Measurements from ENCODE around the gene CACNB1. TPM values are rescaled to one million over a fixed set of nuclear protein-coding genes. Genes with fewer than 3 reads are reported as not detected.

Gene CACNB1
- polyA plus RNA-seq, 6 donors from 2014 or later: 0.09 to 0.32 TPM; not detected in 4

DNA sequence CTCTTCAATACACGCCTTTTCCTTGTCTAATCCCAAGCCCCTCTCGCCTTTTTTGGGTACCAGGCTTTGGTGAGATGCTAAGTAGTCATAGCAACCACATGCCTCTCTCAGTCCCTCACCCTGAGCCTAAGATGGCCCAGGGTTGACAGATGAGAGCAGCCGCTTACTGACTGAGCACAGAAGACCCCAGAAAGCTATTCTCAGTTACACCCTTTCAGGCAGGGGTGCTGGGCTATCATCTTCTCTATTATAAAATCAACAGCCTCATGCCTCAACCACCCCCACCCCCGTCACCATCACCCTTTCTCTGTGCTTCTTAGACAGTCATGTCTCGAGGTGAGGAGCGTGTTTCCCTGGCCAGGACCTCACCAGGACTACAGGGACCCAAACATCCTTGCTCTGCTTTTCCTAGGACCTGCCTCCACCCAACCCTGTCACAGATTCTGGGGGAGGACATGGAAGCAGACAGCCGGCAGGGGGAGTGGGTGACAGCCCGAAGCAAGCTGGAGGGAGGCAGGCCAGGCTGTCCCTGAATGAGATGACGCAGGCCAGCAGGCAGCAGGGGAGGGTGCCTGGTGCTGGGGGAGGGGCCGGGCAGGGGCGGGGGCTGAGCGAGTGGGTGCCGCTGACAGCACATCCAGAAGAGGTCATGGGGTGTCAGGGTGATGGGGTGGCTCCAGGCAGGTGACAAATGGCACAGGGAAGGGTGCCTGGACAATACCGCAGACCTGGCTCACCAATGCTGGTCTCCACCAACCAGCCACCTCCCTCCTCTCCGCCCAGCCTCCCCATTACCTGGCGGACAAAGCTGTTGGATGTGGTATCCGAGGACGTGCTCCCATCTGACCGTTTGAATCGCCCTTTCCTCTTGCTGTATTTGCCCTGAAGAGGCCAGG lies 3.1 kb downstream of the CACNB1 start:
- DNase-seq: no peak
- Mint-ChIP-seq H3K27ac (peak overlapping the region in 3 of 6 donors; percentile 71 to 91 (median 79)), H3K36me3 (no peaks in the 10 kb centered on the region), H3K4me3 (peak overlapping the region in 4 of 8 donors; percentile 1 to 47 (median 29)), H3K4me1 (peaks cover 16 to 32% (median 27%) of the 10 kb centered on the region in 3 donors), H3K27me3 (no peaks in the 10 kb centered on the region), H3K9me3 (no peaks in the 10 kb centered on the region)
- ATAC-seq (ENCODE audit: low read depth in 2 of 2): no peak

GRCh38 chr17:39193346-39193745 lies 4.1 kb downstream of the CACNB1 start:
- ATAC-seq (ENCODE audit: low read depth in 2 of 2) (no peak), DNase-seq (no peak)
- Mint-ChIP-seq H3K27ac (no peak overlapping the region), H3K27me3 (no peaks in the 10 kb centered on the region), H3K4me1 (peaks cover 9 to 22% (median 20%) of the 10 kb centered on the region in 3 donors), H3K36me3 (no peaks in the 10 kb centered on the region), H3K4me3 (no peak overlapping the region), H3K9me3 (no peaks in the 10 kb centered on the region)

DNA sequence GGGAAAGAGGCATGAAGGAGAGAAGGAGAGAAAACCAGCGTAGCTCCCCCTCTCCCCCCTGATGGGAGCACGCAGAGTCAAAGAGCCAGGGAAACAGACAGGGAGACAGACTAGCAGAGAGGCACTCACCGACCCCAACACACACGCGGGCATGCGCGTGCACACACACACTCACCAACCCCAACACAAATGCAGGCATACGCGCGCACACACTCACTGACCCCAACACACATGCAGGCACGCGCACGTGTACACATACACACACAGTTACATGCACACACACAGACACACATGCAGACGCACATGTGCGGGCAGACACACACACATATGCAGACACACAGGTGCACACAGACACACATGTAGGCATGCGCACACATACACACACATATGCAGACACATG lies 4.6 kb downstream of the CACNB1 start:
- no peak for DNase-seq
- Mint-ChIP-seq H3K27me3 (no peaks in the 10 kb centered on the region), H3K4me3 (no peak overlapping the region), H3K4me1 (peaks cover 9 to 18% (median 17%) of the 10 kb centered on the region in 3 donors), H3K36me3 (no peaks in the 10 kb centered on the region), H3K9me3 (no peaks in the 10 kb centered on the region), H3K27ac (no peak overlapping the region)
- ATAC-seq (ENCODE audit: low read depth in 2 of 2): no peak

DNA sequence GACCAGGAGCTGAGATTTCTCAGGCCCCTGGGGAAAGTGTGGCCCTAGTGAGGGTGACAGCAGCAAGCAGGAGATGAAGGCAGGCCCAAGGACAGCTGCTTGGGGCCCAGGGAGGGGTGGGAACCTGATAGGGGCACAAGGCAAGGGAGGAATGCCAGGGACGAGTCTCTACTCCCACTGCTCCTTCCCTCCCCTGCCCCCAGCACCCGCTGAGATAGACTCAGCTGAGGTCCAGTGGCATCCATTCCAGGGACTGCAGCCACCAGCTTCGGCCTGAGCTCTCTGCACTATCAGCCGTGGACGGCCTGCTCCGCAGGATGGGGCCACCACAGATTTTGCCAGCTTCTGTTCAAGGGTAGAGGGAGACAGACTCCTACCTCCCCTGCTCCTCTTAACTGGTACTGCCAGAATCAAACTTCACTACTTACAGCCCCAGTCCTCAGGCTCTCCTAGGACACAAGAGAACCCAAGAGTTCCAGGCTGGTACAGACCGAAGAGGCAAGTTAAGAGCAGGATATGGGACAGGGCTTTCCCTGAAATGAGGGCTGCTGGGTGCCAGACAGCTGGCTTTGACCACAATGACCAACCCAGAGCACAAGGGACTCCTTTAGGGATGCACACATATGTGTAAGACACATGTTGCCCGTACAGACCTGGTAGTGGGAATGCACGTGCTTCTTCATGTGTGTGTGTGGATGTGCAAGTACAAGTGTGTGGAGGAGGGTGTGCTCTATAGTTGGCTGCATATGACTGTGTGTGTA lies 5.5 kb downstream of the CACNB1 start:
- no peaks in the 10 kb centered on the region for H3K27me3 Mint-ChIP-seq
- H3K4me3 Mint-ChIP-seq: no peak overlapping the region
- ATAC-seq (ENCODE audit: low read depth in 2 of 2) (no peak), DNase-seq (no peak)
- H3K9me3 Mint-ChIP-seq: no peaks in the 10 kb centered on the region
- H3K4me1 Mint-ChIP-seq: peaks cover 7 to 17% (median 17%) of the 10 kb centered on the region in 3 donors
- H3K27ac Mint-ChIP-seq: no peak overlapping the region
- H3K36me3 Mint-ChIP-seq: no peaks in the 10 kb centered on the region

GRCh38 chr17:39187152-39187830 lies 10.2 kb downstream of the CACNB1 start:
- no peaks in the 10 kb centered on the region for H3K4me1 Mint-ChIP-seq
- H3K27ac Mint-ChIP-seq: peak overlapping the region in 1 of 6 donors; percentile 29

DNA sequence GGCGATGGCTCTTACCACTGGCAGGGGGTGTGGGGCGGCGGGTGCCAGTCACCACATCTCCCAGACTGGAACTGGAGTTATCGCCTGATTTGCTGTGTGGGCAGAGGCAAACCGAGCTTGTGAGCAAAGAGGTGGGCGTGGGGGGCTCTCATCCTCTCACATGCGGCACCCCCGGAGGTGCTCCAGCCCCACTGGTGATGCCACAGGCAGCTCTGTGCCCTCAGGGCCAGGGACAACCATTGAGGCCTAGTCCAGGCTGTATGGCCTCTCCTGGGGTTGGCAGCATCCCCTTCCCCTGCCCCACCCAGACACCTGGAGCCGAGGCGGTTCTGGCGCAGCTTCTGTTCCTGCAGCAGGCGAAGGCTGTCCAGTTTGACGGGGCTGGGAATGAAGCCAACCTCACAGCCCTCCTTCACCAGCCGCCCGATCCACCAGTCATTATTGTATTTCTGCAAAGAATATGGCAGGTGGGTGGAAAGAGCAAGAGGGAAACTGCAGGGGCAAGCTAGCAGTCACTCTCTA lies 10.9 kb downstream of the CACNB1 start:
- no peak overlapping the region for H3K4me3 Mint-ChIP-seq
- peaks cover 9 to 10% of the 10 kb centered on the region in 2 donors for H3K36me3 Mint-ChIP-seq
- DNase-seq (no peak), ATAC-seq (ENCODE audit: low read depth in 2 of 2) (no peak)
- H3K9me3 Mint-ChIP-seq: no peaks in the 10 kb centered on the region
- no peaks in the 10 kb centered on the region for H3K27me3 Mint-ChIP-seq
- no peak overlapping the region for H3K27ac Mint-ChIP-seq
- H3K4me1 Mint-ChIP-seq: no peaks in the 10 kb centered on the region

More at GRCh38 chr17:39187152-39187830, 10.2 kb downstream of the CACNB1 start:
- Mint-ChIP-seq H3K9me3 (no peaks in the 10 kb centered on the region), H3K36me3 (peaks cover 9 to 10% of the 10 kb centered on the region in 2 donors), H3K4me3 (no peak overlapping the region), H3K27me3 (no peaks in the 10 kb centered on the region)
- DNase-seq (no peak), ATAC-seq (ENCODE audit: low read depth in 2 of 2) (no peak)

DNA sequence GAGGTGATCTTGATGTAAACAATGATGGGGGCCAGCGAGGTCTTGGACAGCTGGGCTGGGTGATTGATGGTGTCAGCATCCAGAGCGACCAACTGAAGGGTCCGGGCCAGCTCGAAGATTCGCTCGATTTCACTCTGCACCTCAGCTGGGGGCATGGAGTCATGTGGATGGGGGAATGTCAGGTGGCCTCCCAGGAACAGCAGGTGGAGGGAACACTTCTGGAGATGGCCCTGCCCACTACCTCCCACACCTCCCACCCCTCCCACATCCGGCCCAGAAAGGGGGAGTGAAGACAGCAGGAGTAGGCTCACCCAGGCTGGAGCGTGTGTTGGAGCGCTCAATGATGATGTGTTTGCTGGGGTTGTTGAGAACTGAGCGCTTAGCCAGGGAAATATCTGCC lies 13.7 kb downstream of the CACNB1 start:
- Mint-ChIP-seq H3K36me3 (peaks cover 9 to 10% of the 10 kb centered on the region in 2 donors), H3K27me3 (no peaks in the 10 kb centered on the region), H3K4me3 (no peak overlapping the region), H3K9me3 (no peaks in the 10 kb centered on the region), H3K27ac (no peak overlapping the region), H3K4me1 (no peaks in the 10 kb centered on the region)
- ATAC-seq (ENCODE audit: low read depth in 2 of 2) (no peak), DNase-seq (no peak)

DNA sequence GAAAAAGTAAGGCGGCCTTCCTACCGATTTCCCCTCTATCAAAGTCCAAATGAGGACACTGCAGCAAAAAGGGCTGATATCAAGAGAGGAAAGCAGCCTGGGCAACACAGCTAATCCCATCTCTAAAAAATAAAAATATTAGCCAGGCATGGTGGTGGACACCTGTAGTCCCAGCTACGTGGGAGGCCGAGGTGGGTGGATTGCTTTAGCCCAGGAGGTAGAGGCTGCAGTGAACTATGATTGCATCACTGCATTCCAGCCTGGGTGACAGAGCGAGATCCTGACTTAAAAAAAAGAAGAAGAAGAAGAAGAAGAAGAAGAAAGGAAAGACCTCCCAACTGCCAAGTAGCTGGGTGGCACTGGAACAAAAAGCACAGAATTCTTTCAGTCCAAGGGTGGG lies 14.4 kb downstream of the CACNB1 start:
- no peak for ATAC-seq (ENCODE audit: low read depth in 2 of 2)
- Mint-ChIP-seq H3K36me3 (peaks cover 9 to 10% of the 10 kb centered on the region in 2 donors), H3K27ac (peak overlapping the region in 1 of 6 donors; percentile 69)

DNA sequence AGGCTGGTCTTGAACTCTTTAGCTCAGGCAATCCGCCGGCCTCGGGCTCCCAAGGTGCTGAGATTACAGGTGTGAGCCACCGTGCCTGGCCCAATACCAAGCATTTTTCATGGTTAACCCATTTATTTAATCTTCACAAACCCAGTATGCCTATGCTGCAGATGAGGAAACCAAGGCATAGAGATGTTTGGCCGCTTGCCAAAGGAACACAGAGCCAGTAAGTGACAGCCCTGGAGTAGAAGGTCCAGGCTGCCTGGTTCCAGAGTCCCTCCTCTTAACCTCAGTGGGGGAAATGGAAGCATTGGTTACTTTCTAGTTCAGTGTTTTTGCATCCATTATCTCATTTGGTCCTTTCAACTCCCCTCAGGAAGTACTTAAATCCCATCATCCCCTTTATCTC lies 16.2 kb downstream of the CACNB1 start:
- Mint-ChIP-seq H3K4me3 (no peak overlapping the region), H3K4me1 (no peaks in the 10 kb centered on the region), H3K27ac (no peak overlapping the region), H3K36me3 (peaks cover 9 to 10% of the 10 kb centered on the region in 2 donors), H3K9me3 (no peaks in the 10 kb centered on the region), H3K27me3 (no peaks in the 10 kb centered on the region)
- no peak for DNase-seq
- no peak for ATAC-seq (ENCODE audit: low read depth in 2 of 2)

More for the DNA sequence above, 14.4 kb downstream of the CACNB1 start:
- Mint-ChIP-seq H3K9me3 (no peaks in the 10 kb centered on the region), H3K27me3 (no peaks in the 10 kb centered on the region), H3K4me3 (no peak overlapping the region), H3K4me1 (no peaks in the 10 kb centered on the region)
- no peak for DNase-seq

- Mint-ChIP-seq H3K27me3 (peaks cover 3 to 8% (median 6%) of the 10 kb centered on the region in 3 donors), H3K27ac (peak overlapping the region in 1 of 6 donors; percentile 37), H3K4me1 (peaks cover 5 to 14% (median 6%) of the 10 kb centered on the region in 3 donors), H3K36me3 (peaks cover 7% of the 10 kb centered on the region in 2 donors), H3K4me3 (no peak overlapping the region), H3K9me3 (no peaks in the 10 kb centered on the region)
- ATAC-seq (ENCODE audit: low read depth in 2 of 2) (no peak), DNase-seq (no peak)
Measured at GRCh38 chr17:39178536-39178935, 18.9 kb downstream of the CACNB1 start.

- ATAC-seq (ENCODE audit: low read depth in 2 of 2) (no peak), DNase-seq (no peak)
- H3K36me3 Mint-ChIP-seq: no peaks in the 10 kb centered on the region
Measured at GRCh38 chr17:39177256-39177655, 20.2 kb downstream of the CACNB1 start.

GRCh38 chr17:39175695-39176093 lies 21.8 kb downstream of the CACNB1 start:
- no peak for ATAC-seq (ENCODE audit: low read depth in 2 of 2)
- Mint-ChIP-seq H3K4me3 (peak overlapping the region in 1 of 8 donors; percentile 39), H3K9me3 (no peaks in the 10 kb centered on the region), H3K27me3 (peaks cover 7 to 28% (median 24%) of the 10 kb centered on the region in 3 donors), H3K36me3 (no peaks in the 10 kb centered on the region), H3K27ac (no peak overlapping the region), H3K4me1 (peaks cover 5 to 14% (median 6%) of the 10 kb centered on the region in 3 donors)
- no peak for DNase-seq

More at GRCh38 chr17:39177256-39177655, 20.2 kb downstream of the CACNB1 start:
- Mint-ChIP-seq H3K4me1 (peaks cover 5 to 14% (median 6%) of the 10 kb centered on the region in 3 donors), H3K9me3 (no peaks in the 10 kb centered on the region), H3K27ac (no peak overlapping the region), H3K27me3 (peaks cover 7 to 20% (median 19%) of the 10 kb centered on the region in 3 donors), H3K4me3 (no peak overlapping the region)
